Uterus (tissue), 2 donors: Measurements from ENCODE around the gene LRRC39.
"Not testable (repeated sequence)": the region's sequence is repeated elsewhere in the genome, so short reads cannot be mapped to it uniquely, and the experiment has no call there.

Experiments
- CTCF ChIP-seq, 4 experiments: fragments of 200-600 bp in 2 of 4; fragments of 450-650 bp in 2 of 4; sonication (generic) in 2 of 4; IDR thresholded peaks; one replicate each; pipeline ENCODE4 v1.5.1; 2016 to 2019; ENCODE audit warnings: antibody characterized with exemption in 4 of 4, mild to moderate bottlenecking in 2 of 4, moderate library complexity in 1 of 4
- POLR2A ChIP-seq, 2 donors: fragments of 450-650 bp; IDR thresholded peaks; one replicate each; pipeline ENCODE4 v1.6.1; 2016; ENCODE audit warnings: antibody characterized with exemption in 2 of 2, mild to moderate bottlenecking in 1 of 2, moderate library complexity in 1 of 2

- TF ChIP-seq CTCF, POLR2A (IDR thresholded peaks at IDR 0.05): not testable (repeated sequence)
These were observed 27.5 kb upstream of the LRRC39 start for GRCh38 chr1:100205593-100205992.
